Endothelial cell of umbilical vein (primary cell): ENCODE results near the gene PSD4. TPM values are rescaled to one million over a fixed set of nuclear protein-coding genes. Genes with fewer than 3 reads are reported as not detected.
A peak's percentile ranks its signal among the peaks of the same experiment; 100 is the strongest.

Experiments used
- BruUV-seq: library from RNA; stranded (reverse); fragments of 400-500 nt; replicated peaks from 2 replicates; lab custom pipeline; 2021; lab: Mats Ljungman, UMichigan
- CTCF ChIA-PET: fragments of 300-600, 350-600 bp; sonication (Branson Sonifier 250); formaldehyde crosslinking; loops from one replicate; lab custom pipeline; 2021; ENCODE audit warnings: antibody characterized with exemption, inconsistent platforms; lab: Charles Lee
- POLR2A ChIA-PET: fragments of 300-600, 350-600 bp; sonication (Branson Sonifier 250); formaldehyde crosslinking; loops from one replicate; lab custom pipeline; 2021; ENCODE audit warnings: antibody characterized with exemption, inconsistent platforms; lab: Charles Lee
- DNase-seq: peaks from one replicate; pipeline ENCODE4 v3.0.0-alpha.2; 2011; ENCODE audit warnings: low read depth, low spot score
- FAIRE-seq: peaks from 2 replicates; lab custom pipeline; 2011; peaks lifted over from hg19 to GRCh38; lab: Jason Lieb, UNC
- H2AFZ ChIP-seq: 2 replicates; pipeline ENCODE4 v1.6.0; 2012; ENCODE audit warnings: low read depth, low read length, control low read depth, inconsistent platforms
- H3K27ac ChIP-seq: 2 replicates; pipeline ENCODE4 v1.5.1; 2011; ENCODE audit warnings: low read depth, mild to moderate bottlenecking, control low read depth, low read length, moderate library complexity; ENCODE audit not compliant: insufficient read depth
- H3K27me3 ChIP-seq, 2 experiments: 2 replicates each; pipeline versions ENCODE4 v1.6.0 to v1.6.1; 2011; ENCODE audit warnings: low read length in 2 of 2, mixed read lengths in 1 of 2; ENCODE audit not compliant: control insufficient read depth in 2 of 2, insufficient read depth in 2 of 2
- H3K36me3 ChIP-seq, 2 experiments: 2 replicates in 1 of 2; 3 replicates in 1 of 2; pipeline ENCODE4 v1.5.1; 2011; ENCODE audit warnings: low read length in 2 of 2, mild to moderate bottlenecking in 1 of 2, moderate library complexity in 1 of 2; ENCODE audit not compliant: control insufficient read depth in 2 of 2, insufficient read depth in 2 of 2; ENCODE audit errors: extremely low read depth in 1 of 2
- H3K4me1 ChIP-seq: 3 replicates; pipeline ENCODE4 v1.5.1; 2011; ENCODE audit warnings: mild to moderate bottlenecking, low read length; ENCODE audit not compliant: control insufficient read depth, insufficient read depth; ENCODE audit errors: extremely low read depth
- H3K4me2 ChIP-seq: 2 replicates; pipeline ENCODE4 v1.6.1; 2011; ENCODE audit warnings: low read length, control low read depth, mixed read lengths; ENCODE audit not compliant: insufficient read depth
- H3K4me3 ChIP-seq, 3 experiments: fragments of 200-600 bp in 1 of 3; sonication (generic), shearing (Covaris generic) in 1 of 3; replicated peaks in 1 of 3; 2 replicates each; pipeline ENCODE4 v1.5.1; 2011 to 2016; ENCODE audit warnings: control low read depth in 3 of 3, low read length in 3 of 3, mild to moderate bottlenecking in 2 of 3, inconsistent platforms in 1 of 3, low read depth in 1 of 3, moderate library complexity in 1 of 3; ENCODE audit not compliant: insufficient read depth in 1 of 3
- H3K79me2 ChIP-seq: 2 replicates; pipeline ENCODE4 v1.6.0; 2012; ENCODE audit warnings: low read length, inconsistent platforms; ENCODE audit not compliant: control insufficient read depth, insufficient read depth
- H3K9ac ChIP-seq: replicated peaks from 2 replicates; pipeline ENCODE3; 2011; ENCODE audit warnings: low read length, control low read depth; ENCODE audit not compliant: insufficient read depth; ENCODE audit errors: extremely low read depth
- H3K9me1 ChIP-seq: replicated peaks from 3 replicates; pipeline ENCODE4 v1.6.0; 2011; ENCODE audit warnings: mild to moderate bottlenecking, low read length; ENCODE audit not compliant: control insufficient read depth, insufficient read depth; ENCODE audit errors: extremely low read depth
- H3K9me3 ChIP-seq: replicated peaks from 2 replicates; pipeline ENCODE4 v1.5.1; 2012; ENCODE audit warnings: low read length, inconsistent platforms; ENCODE audit not compliant: control insufficient read depth, insufficient read depth
- H4K20me1 ChIP-seq: replicated peaks from 2 replicates; pipeline ENCODE3; 2011; ENCODE audit warnings: mild to moderate bottlenecking, low read length; ENCODE audit not compliant: control insufficient read depth, insufficient read depth; ENCODE audit errors: extremely low read depth
- EZH2 ChIP-seq: IDR thresholded peaks from 2 replicates; pipeline ENCODE4 v1.6.1; 2012; ENCODE audit warnings: borderline replicate concordance, low read depth, mild to moderate bottlenecking, moderate library complexity, low read length, inconsistent platforms; ENCODE audit not compliant: severe bottlenecking
- FOS ChIP-seq: IDR thresholded peaks from 2 replicates; pipeline ENCODE4 v1.6.1; 2011; ENCODE audit warnings: mild to moderate bottlenecking, low read length, moderate library complexity, borderline replicate concordance; ENCODE audit not compliant: insufficient read depth
- GATA2 ChIP-seq: IDR thresholded peaks from 2 replicates; pipeline ENCODE4 v1.7.0; 2011; ENCODE audit warnings: low read depth, mild to moderate bottlenecking, moderate library complexity, mixed read lengths, low read length; ENCODE audit not compliant: insufficient read length, insufficient read depth
- JUN ChIP-seq: IDR thresholded peaks from 2 replicates; pipeline ENCODE4 v1.6.1; 2011; ENCODE audit warnings: borderline replicate concordance, low read depth; ENCODE audit not compliant: insufficient read length, insufficient read depth
- MYC ChIP-seq: IDR thresholded peaks from one replicate; pipeline ENCODE4 v1.6.1; 2011; ENCODE audit warnings: mild to moderate bottlenecking, low read depth, low read length
- POLR2A ChIP-seq: IDR thresholded peaks from 2 replicates; pipeline ENCODE4 v1.6.1; 2012; ENCODE audit warnings: low read depth, mild to moderate bottlenecking, control low read depth, low read length
- POLR2AphosphoS5 ChIP-seq: IDR thresholded peaks from 2 replicates; pipeline ENCODE4 v1.6.1; 2012; ENCODE audit warnings: low read depth, mild to moderate bottlenecking, control low read depth, low read length, moderate library complexity; ENCODE audit not compliant: insufficient read depth
- dilution Hi-C: fragments of 300-500 bp; cut with MboI; formaldehyde crosslinking; loops from one replicate; pipeline ENCODE4 v1.15.0; 2019; ENCODE audit warnings: low sequenced_read_pairs; ENCODE audit not compliant: extremely low pct_ligation_motif_present
- intact Hi-C: fragments of 100-400 bp; cut with micrococcal nuclease; formaldehyde crosslinking; loops from one replicate; pipeline ENCODE4 v1.10.0; 2022
- polyA plus RNA-seq, 4 experiments: library from polyadenylated mRNA; depleted of rRNA in 3 of 4; stranded (reverse) in 3 of 4; unstranded in 1 of 4; fragments of >200 nt; gene quantifications; 2 replicates each; pipeline versions ENCODE4 v1.2.1 to v1.2.3, GENCODE V29; 2011 to 2012; ENCODE audit warnings: missing spikeins in 1 of 4
- total RNA-seq: library from RNA; stranded (reverse); gene quantifications from 2 replicates; pipeline ENCODE4 v1.2.3, GENCODE V29; 2021
- TF ChIP-seq, protein P1 (sequence below), 2 donors: IDR thresholded peaks; 1 replicate in 1 of 2; 2 replicates in 1 of 2; pipeline ENCODE4 v1.5.1; 2011; ENCODE audit warnings: low read length in 2 of 2, mild to moderate bottlenecking in 2 of 2, moderate library complexity in 2 of 2, control low read depth in 1 of 2, inconsistent platforms in 1 of 2, low read depth in 1 of 2; ENCODE audit not compliant: insufficient read depth in 1 of 2; ENCODE audit errors: extremely low read depth in 1 of 2
- TF ChIP-seq, protein P2 (sequence below): IDR thresholded peaks from 2 replicates; pipeline ENCODE4 v1.6.1; 2011; ENCODE audit not compliant: insufficient read depth, insufficient read length

Gene PSD4
- total and polyA plus RNA-seq, 2 donors (not counting 3 experiments of a cell fraction or from before 2014, with no cell fraction given), result 0.01 to 0.24 TPM

DNA sequence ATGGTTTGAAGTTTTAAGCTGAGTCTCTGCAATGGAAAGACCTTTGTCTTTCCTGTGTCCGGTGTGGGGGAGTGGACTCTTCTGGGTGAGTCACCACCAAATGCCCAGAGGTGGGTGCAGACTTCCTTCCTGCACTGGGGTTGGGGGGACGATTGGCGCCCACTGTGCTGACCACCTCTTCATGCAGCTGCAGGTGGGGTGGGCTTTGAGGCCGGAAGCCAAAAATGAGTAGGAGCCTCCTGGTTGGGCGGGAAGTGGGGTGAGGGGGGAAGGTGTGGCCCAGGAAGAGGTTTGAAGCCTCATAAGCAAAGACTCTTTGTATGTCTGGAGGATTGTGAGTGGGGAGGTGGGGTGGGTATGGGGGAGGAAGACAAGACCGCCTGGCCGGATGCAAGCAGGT lies 77.3 kb downstream of the PSD4 start:
- no peak overlapping the region for H2AFZ ChIP-seq
- peaks cover 0 to 11% of the 10 kb centered on the region in 2 experiments for H3K27me3 ChIP-seq
- H3K27ac ChIP-seq, result no peak overlapping the region
- TF ChIP-seq MYC (no peak), FOS (peak; percentile 31)
- no peak overlapping the region for H3K9ac ChIP-seq
- DNase-seq (no peak), FAIRE-seq (no peak)
- dilution Hi-C loops (no loop called here), intact Hi-C loops (no loop called here)
- no peaks in the 10 kb centered on the region for H3K36me3 ChIP-seq
- no TSS peak for BruUV-seq
- no peaks in the 10 kb centered on the region for H3K9me3 ChIP-seq
- no peak overlapping the region for H3K4me3 ChIP-seq
- CTCF ChIA-PET, result interaction anchor here (0.9 to 2.6 kb wide), 7 partner anchors 11 to 139 kb away, joined by 3 to 10 read pairs (median 8); no protein-coding TSS in a partner anchor
- no peaks in the 10 kb centered on the region for H3K79me2 ChIP-seq
- no peaks in the 10 kb centered on the region for H4K20me1 ChIP-seq
- no peaks in the 10 kb centered on the region for H3K9me1 ChIP-seq
- H3K4me2 ChIP-seq, result no peak overlapping the region
- POLR2A ChIA-PET, result no interaction called here
- no peaks in the 10 kb centered on the region for H3K4me1 ChIP-seq

DNA sequence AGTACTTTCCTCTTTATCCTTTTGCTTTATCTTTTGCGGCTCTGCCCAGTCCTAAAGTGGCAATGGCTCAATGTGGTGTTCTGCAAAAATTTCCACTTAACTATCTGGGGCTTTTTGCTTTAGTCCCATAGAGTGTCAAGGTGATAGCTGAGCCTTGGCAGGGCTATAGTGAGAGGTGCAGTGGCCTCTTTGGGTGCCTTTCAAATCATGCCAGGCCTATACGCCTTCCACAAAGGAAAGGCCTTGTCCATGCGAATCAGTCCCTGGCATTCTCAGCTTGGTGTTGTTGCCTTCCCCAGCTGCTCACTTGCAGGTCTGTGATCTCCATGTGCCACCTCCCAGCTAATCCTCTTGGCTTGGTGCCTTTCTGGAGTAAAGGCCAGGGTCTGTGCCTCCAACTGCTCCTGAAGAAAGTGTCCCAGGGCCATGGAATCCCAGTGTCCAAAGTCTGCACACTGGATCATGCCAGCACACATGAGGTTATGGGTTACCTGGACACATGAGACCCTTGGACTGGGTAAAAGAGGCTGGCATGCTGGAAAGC lies 78.3 kb downstream of the PSD4 start:
- intact Hi-C loops (no loop called here), dilution Hi-C loops (no loop called here)
- Histone ChIP-seq H3K4me3 (no peak overlapping the region), H3K79me2 (no peaks in the 10 kb centered on the region), H3K9me1 (no peaks in the 10 kb centered on the region), H3K27me3 (peaks cover 0 to 12% of the 10 kb centered on the region in 2 experiments), H3K4me2 (no peak overlapping the region), H3K27ac (no peak overlapping the region), H3K36me3 (no peaks in the 10 kb centered on the region), H3K9me3 (no peaks in the 10 kb centered on the region), H4K20me1 (no peaks in the 10 kb centered on the region), H2AFZ (no peak overlapping the region), H3K9ac (no peak overlapping the region), H3K4me1 (no peaks in the 10 kb centered on the region)
- DNase-seq, result no peak
- FAIRE-seq, result no peak
- POLR2A ChIA-PET, result no interaction called here
- TF ChIP-seq FOS (no peak), POLR2AphosphoS5 (no peak), POLR2A (no peak), GATA2 (no peak), MYC (no peak), EZH2 (no peak), JUN (no peak)
- TF ChIP-seq, protein P1, sequence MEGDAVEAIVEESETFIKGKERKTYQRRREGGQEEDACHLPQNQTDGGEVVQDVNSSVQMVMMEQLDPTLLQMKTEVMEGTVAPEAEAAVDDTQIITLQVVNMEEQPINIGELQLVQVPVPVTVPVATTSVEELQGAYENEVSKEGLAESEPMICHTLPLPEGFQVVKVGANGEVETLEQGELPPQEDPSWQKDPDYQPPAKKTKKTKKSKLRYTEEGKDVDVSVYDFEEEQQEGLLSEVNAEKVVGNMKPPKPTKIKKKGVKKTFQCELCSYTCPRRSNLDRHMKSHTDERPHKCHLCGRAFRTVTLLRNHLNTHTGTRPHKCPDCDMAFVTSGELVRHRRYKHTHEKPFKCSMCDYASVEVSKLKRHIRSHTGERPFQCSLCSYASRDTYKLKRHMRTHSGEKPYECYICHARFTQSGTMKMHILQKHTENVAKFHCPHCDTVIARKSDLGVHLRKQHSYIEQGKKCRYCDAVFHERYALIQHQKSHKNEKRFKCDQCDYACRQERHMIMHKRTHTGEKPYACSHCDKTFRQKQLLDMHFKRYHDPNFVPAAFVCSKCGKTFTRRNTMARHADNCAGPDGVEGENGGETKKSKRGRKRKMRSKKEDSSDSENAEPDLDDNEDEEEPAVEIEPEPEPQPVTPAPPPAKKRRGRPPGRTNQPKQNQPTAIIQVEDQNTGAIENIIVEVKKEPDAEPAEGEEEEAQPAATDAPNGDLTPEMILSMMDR (IDR thresholded peaks at IDR 0.05; ENCODE audit: extremely low read depth in 1 of 2, insufficient read depth in 1 of 2, low read depth in 1 of 2, low read length in 2 of 2), result no peak
- TF ChIP-seq, protein P2, sequence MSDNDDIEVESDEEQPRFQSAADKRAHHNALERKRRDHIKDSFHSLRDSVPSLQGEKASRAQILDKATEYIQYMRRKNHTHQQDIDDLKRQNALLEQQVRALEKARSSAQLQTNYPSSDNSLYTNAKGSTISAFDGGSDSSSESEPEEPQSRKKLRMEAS, result no peak
- no TSS peak for BruUV-seq
- CTCF ChIA-PET, result interaction anchor here (1.1 to 2.3 kb wide), 5 partner anchors 10 to 138 kb away, joined by 3 to 10 read pairs (median 8); no protein-coding TSS in a partner anchor
